SH-SY5Y (cell line): Measurements from ENCODE around the gene DLG1.

Experiments
- GATA2 ChIP-seq: IDR thresholded peaks from 2 replicates; pipeline ENCODE4 v1.6.1; 2011; ENCODE audit warnings: mild to moderate bottlenecking, low read depth, low read length
- GATA3 ChIP-seq: IDR thresholded peaks from 2 replicates; pipeline ENCODE4 v1.6.1; 2011; ENCODE audit warnings: low read depth, mild to moderate bottlenecking, low read length, moderate library complexity

The DLG1 gene

DNA sequence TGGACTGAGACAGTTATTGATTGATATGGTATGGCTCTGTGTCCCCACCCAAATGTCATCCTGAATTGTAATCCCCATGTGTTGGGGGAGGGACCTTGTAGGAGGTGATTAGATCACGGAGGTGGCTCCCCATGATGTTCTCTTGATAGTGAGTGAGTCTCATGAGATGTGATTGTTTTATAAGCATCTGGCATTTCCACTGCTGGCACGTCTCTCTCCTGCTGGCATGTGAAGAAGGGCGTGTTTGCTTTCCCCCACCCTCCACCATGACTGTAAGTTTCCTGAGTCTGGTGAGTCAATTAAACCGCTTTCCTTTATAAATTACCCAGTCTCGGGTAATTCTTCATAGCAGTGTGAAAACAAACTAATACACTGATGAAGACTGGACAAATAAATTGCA is 163.2 kb downstream of the DLG1 start:
- TF ChIP-seq GATA3: no peak
- TF ChIP-seq GATA2: no peak

- TF ChIP-seq GATA2 (no peak), GATA3 (no peak)
Observed at GRCh38 chr3:197132916-197133530, 165.4 kb downstream of the DLG1 start.

- TF ChIP-seq GATA2 (no peak), GATA3 (no peak)
Observed at GRCh38 chr3:197125636-197126035, 172.8 kb downstream of the DLG1 start.

- TF ChIP-seq GATA3: no peak
- TF ChIP-seq GATA2: no peak
Observed at GRCh38 chr3:197124713-197125112, 173.7 kb downstream of the DLG1 start.

- TF ChIP-seq GATA2 (no peak), GATA3 (no peak)
Observed at GRCh38 chr3:197122394-197122793, 176.0 kb downstream of the DLG1 start.

DNA sequence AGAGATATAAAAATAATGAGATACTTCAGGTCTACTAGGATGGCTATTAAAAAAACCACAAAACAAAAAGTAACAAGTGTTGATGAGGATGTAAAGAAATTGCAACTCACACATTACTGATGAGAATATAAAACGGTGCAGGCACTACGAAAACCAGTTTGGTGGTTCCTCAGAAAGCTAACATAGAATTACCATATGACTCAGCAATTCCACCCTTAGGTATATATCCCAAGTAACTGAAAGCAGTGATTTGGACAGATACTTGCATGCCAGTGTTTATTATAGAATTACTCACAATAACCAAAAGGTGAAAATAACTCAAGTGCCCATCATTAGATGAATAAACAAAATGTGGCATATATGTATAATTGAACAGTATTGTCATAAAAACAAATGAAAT is 181.3 kb downstream of the DLG1 start:
- TF ChIP-seq GATA2: no peak
- no peak for TF ChIP-seq GATA3

- TF ChIP-seq GATA2 (no peak), GATA3 (no peak)
Observed at GRCh38 chr3:197114007-197114406, 184.4 kb downstream of the DLG1 start.

GRCh38 chr3:197111685-197112084 is 186.7 kb downstream of the DLG1 start:
- TF ChIP-seq GATA3: no peak
- TF ChIP-seq GATA2: no peak

- TF ChIP-seq GATA3: no peak
- no peak for TF ChIP-seq GATA2
Observed at GRCh38 chr3:197105786-197106185, 192.6 kb downstream of the DLG1 start.

- TF ChIP-seq GATA2 (no peak), GATA3 (no peak)
Observed at GRCh38 chr3:197104738-197105137, 193.7 kb downstream of the DLG1 start.

DNA sequence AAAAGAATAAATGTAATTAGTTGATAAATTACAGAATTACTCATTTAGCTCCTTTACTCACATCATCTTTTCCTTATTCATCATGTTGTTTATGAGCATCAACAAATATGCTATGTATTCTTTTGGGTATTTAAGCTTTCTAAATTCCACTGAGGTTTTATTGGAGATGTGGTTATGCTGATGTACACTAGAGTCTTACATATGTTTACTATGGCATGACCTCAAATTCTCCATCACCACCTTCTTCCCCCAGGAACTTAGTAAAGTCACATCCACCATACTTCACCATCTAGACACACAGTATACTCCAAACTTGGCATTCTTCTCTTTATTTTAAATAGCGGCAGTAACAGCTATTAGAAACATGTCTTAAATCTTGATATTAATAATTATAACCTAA is 194.6 kb downstream of the DLG1 start:
- no peak for TF ChIP-seq GATA3
- no peak for TF ChIP-seq GATA2

DNA sequence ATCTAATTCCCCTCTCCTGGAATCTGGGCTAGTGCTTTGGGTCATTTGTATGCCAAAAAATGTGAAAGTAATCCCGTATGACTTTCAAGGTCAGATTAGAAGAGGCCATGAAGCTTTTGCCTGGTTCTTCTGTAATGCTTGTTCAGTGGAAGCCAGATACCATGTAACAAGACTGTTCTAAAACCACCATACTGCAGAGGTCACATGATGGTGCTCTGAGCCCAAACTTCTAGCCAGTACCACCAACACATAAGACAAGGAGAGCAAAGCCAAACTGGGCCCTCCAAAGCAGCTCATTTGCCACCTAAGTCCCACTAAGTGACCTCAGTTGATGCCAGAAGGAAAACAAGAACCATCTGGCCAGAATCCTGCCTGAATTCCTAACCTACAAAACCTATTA is 204.5 kb downstream of the DLG1 start:
- TF ChIP-seq GATA3 (no peak), GATA2 (no peak)

GRCh38 chr3:197088370-197088769 is 210.0 kb downstream of the DLG1 start:
- TF ChIP-seq GATA3 (no peak), GATA2 (no peak)

- TF ChIP-seq GATA2 (no peak), GATA3 (no peak)
Observed at GRCh38 chr3:197085137-197085536, 213.3 kb downstream of the DLG1 start.

DNA sequence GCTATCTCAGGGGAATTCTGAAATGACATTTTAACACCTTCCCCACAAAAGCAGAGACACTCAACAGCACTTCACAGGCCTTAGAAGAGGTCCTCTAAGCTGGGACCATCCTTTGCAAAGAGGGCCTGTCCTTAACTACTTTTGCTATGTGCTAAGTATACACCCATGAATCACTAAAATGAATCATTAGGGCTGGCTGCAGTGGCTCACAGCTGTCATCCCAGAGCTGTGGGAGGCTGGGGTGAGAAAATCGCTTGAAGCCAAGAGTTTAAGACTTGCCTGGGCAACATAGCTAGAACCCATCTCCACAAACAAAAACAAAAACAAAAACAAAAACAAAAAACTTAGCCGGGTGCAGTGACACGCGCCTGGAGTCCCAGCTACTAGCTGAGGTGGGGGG is 214.9 kb downstream of the DLG1 start:
- no peak for TF ChIP-seq GATA3
- TF ChIP-seq GATA2: no peak

DNA sequence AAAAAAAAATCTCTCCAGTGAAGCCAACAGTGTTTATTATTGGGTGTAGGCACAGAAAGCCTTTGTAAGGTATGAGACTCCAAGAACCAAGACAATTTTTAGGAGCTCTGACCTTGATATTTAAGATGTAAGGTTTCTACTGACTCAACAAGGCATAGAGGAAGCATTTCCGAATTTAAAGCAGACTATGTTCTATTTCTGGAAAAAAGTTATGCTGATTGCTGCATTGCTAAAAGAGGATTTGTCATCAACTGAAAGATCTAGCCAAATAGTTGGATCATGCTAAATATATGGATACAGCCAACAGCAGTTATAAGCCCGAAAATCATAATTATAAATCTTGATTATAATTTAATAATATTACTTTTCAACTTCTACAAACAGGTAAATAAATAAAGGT is 215.5 kb downstream of the DLG1 start:
- TF ChIP-seq GATA3 (no peak), GATA2 (no peak)
